SK-N-DZ (cell line): ENCODE data around the gene IL36B.

Experiments used
- DNase-seq: peaks from one replicate; pipeline ENCODE4 v3.0.0-alpha.2; 2015; ENCODE audit warnings: low spot score

IL36B gene

GRCh38 chr2:113076954-113077669 is 24.4 kb upstream of the IL36B start:
- DNase-seq, result no peak

- no peak for DNase-seq
Measured at GRCh38 chr2:113075600-113075999, 22.9 kb upstream of the IL36B start.

- DNase-seq, result no peak
Measured at GRCh38 chr2:113075030-113075429, 22.4 kb upstream of the IL36B start.

DNA sequence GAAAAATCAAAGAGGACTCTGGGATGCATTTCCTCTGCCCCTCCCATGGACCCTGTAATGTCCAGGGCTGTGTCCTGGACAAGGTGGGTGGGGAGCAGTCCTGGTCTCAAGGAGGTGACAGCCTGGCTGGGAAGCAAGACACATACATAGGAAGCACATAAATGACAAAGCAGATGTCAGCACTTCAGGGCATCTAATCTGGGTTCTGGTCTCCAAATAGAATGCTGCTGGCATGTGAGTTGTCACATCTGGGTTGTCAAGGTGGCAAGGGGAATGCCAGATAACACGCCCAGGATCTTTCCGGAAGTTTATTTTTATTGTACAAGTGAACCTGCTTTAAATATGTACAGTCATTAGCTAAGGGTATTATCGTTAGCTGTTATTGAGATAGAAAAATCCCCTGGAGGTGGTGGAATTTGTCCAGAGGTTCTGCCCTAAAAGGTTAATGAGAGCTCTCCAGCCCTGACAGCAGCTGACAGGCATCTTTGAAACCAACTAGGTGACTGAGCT is 20.7 kb upstream of the IL36B start:
- DNase-seq, result no peak

DNA sequence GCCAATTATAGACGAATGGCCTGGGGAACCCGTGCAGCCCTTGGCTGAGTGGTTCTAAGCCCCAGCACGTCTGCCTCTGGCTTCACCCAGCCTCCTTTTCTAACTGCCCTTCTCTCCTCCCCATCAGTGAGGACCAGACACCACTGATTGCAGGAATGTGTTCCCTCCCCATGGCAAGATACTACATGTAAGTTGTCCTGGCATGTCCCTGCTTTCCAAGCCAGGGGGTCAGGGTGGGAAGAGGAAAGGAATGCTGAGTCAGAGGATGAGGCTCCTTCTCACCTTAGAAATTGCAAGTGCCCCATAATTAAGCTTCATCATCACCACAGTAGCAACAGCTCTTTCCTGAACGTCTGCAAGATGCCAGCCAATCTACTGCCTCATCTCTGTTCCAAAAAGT is 19.9 kb upstream of the IL36B start:
- no peak for DNase-seq

DNA sequence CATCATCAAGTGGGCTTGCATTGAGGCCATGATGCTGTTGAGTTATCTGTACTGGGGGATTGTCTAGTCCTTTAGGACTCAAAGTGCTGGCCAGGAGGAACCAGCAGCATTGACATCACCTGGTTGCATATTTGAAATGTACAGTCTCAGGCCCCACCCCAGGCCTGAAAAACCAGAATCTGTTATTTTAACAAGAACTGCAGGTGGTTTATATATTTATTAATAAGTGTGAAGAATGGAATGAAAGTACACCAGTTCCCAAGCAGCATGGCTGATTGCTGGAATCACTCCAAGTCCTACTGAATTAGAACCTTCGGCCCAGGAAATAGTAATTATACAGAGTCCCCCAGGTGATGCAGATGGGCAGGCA is 17.9 kb upstream of the IL36B start:
- DNase-seq, result no peak

GRCh38 chr2:113069676-113070605 is 17.3 kb upstream of the IL36B start:
- no peak for DNase-seq

DNA sequence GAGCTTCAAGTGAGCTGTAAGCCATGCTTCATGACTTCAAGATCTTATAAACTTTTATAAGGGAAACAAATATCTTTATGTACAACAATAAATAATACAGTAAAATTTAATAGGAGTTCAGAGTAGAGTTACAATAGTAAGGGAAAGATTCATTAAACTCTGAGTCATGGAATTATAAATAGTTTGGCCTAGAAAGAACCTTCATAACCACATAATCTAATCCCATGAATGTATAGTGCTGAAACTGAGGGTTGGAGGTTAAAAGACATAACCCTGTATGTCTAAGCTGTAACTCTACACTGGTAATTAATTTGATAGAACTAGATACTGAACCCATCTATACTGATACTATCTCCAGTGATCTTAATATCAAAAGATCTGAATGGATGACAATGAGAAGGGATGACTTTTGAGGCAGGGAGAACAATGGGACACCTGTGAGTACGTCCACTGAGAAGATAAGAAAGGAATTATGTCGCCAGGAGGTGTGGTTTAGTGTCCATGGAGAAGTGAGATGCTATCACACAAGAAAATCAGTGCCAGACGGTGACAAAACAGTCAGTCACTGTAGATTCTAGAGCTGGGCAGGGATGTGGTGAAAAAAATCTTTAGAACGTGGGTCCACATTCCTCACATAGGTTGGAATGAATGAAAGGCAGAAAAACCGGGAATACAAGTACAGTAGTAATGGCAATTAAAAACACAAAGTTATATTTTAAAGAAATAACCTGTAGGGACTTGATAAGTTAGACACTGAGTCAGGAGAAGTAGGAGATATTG is 16.2 kb upstream of the IL36B start:
- no peak for DNase-seq

DNA sequence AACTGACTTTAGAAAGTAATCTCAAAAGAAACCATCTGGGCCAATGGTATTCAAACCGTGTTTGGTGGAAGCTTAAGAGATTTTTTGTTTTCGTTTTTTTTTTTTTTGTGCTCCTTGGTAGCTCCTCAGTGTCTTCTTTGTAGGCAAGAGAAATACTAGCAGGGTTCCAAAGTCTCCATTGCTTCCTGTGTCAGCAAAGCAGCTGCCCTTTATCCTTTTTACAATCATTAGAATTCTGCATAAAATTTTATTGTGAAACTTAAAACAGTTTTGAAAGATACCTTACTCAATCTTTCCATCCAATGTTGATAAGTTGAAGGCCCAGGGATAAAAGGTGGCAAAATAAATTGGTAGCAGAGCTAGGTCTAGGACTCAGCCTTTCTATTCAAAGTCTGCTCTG is 15.6 kb upstream of the IL36B start:
- DNase-seq, result no peak

DNA sequence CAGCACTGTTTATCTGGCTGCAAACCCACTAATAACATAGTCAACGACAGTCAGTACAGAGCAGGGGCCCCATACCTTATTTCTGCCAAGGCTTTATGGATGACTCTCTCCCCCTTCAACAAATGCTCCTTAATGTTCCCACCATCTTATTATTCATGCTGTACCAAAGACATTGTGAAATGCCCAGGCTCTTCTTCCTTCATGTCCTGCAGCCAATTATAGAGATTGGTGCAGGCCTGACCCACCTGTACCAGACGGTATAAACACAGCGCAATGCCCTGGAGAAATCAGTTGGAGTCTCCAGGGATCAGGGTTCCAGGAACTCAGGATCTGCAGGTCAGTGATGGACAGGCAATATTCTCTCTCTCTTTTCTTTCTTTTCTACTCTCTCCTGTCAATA is 15.0 kb upstream of the IL36B start, which contains the start of gene IL1F10:
TSS of gene IL1F10 (plus strand) at position 290 of the 400 bp plus-strand sequence. CDS start 4,769 bp downstream, outside the sequence.
- no peak for DNase-seq

DNA sequence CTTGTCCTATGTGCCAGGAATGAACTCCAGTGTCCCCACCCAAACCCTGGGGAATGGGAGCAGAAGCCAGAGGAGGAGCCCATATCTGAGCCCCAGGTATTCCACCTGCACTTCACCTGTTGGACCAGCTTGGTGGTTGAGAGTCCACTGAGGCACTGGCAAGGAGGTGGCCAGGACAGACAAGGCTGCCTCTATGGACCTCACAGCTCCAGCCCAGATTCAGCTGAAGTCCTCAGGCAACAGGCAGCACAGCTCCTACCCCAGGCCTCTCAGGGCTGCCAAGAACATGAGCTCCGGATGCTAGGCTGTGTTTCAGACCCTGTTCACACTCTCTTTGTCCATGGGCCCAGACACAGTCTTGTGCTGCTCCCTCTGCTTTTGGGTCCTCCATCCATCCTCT is 12.2 kb upstream of the IL36B start:
- DNase-seq, result no peak

GRCh38 chr2:113064281-113064680 is 11.6 kb upstream of the IL36B start:
- DNase-seq, result no peak

- DNase-seq, result no peak
Measured at GRCh38 chr2:113061896-113062770, 9.5 kb upstream of the IL36B start.

- no peak for DNase-seq
Measured at GRCh38 chr2:113061241-113061640, 8.6 kb upstream of the IL36B start.

DNA sequence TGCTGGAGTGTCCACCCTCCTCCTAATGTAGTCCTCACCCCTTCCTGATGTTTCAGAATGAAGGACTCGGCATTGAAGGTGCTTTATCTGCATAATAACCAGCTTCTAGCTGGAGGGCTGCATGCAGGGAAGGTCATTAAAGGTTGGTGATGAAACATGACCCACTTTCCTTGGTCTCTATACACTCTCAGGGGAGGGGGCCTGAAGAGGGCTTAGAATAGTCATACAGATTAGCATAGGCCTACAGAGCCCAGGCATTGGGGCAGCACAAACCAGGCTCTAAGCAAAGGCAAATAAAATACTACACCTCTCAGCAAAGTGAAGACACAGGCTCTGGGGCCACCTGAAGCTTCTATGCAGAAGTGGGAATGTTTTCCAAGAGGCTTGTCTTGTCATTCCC is 8.1 kb upstream of the IL36B start:
- DNase-seq, result no peak

- no peak for DNase-seq
Measured at GRCh38 chr2:113060396-113060795, 7.7 kb upstream of the IL36B start.

DNA sequence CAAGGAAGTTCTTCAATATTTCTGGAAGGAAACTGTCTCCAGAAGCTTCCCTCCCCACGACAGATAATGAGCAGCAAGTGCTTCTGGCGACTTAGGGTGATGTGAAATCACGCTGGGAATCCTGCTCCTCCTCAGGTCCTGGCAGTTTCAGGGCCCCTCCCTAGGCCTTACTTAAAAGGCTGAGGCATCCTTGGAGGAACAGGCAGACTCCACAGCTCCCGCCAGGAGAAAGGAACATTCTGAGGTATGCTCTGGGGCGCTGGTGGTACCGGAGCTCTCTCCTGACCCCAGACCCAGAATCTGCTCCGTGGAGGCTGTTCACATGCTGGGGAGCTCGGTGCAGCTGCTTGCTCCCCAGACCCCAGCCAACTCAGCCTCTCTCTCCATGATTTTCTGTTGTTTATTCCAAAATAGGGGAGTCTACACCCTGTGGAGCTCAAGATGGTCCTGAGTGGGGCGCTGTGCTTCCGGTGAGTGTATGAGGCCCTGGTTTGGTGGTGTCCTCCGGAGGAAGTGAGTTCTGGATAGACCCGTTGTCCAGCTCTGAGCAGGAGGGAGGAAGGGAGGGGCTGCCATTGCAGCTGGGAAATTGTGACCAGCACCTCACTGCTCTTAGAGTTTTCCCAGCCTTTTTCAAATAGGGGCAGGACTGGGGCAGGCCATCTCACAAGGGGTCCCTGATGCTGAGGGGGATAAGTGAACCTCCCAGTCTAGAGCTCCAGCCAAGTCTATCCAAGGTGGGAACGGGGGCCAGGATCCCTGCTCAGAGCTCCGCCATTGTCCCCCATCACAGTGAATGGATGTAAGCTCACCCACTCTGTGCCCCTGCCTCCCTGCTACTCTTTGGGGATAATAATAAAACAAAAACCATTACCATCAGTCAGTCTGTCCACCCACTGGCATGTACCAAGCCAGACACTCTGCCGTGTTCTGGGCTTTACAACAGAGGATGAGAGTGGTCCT is 6.6 kb upstream of the IL36B start, which contains the start of gene IL36RN:
TSS of gene IL36RN (plus strand) at position 201 of the 963 bp plus-strand sequence. CDS start at position 442, 241 bp downstream.
- no peak for DNase-seq

GRCh38 chr2:113058411-113058994 is 5.8 kb upstream of the IL36B start:
- DNase-seq, result no peak

GRCh38 chr2:113057117-113057516 is 4.5 kb upstream of the IL36B start:
- DNase-seq, result no peak
